Osteocyte (in vitro differentiated cells): ENCODE data around the gene ZNRD2. TPM values are rescaled to one million over a fixed set of nuclear protein-coding genes. Genes with fewer than 3 reads are reported as not detected.

Experiments used
- DNase-seq: peaks from one replicate; pipeline ENCODE4 v3.0.0; 2021; ENCODE audit warnings: mixed read lengths; ENCODE audit not compliant: unreplicated experiment; ENCODE audit errors: extremely low spot score
- H3K27ac Mint-ChIP-seq: one replicate; pipeline ENCODE4 v1.8.0; 2021; ENCODE audit warnings: mild to moderate bottlenecking, mixed read lengths; ENCODE audit not compliant: unreplicated experiment
- H3K27me3 Mint-ChIP-seq: one replicate; pipeline ENCODE4 v1.8.0; 2021; ENCODE audit warnings: mixed read lengths; ENCODE audit not compliant: unreplicated experiment
- H3K36me3 Mint-ChIP-seq: one replicate; pipeline ENCODE4 v1.8.0; 2021; ENCODE audit warnings: mixed read lengths; ENCODE audit not compliant: unreplicated experiment
- H3K4me1 Mint-ChIP-seq: one replicate; pipeline ENCODE4 v1.8.0; 2021; ENCODE audit warnings: mixed read lengths; ENCODE audit not compliant: unreplicated experiment
- H3K4me3 Mint-ChIP-seq: one replicate; pipeline ENCODE4 v1.8.0; 2021; ENCODE audit warnings: mild to moderate bottlenecking, moderate library complexity, mixed read lengths; ENCODE audit not compliant: unreplicated experiment
- H3K9me3 Mint-ChIP-seq: one replicate; pipeline ENCODE4 v1.8.0; 2021; ENCODE audit warnings: mixed read lengths; ENCODE audit not compliant: unreplicated experiment
- CTCF ChIP-seq: fragments of 200-600 bp; sonication (generic); IDR thresholded peaks from 2 replicates; pipeline ENCODE4 v1.5.0; 2021; ENCODE audit warnings: antibody characterized with exemption, mild to moderate bottlenecking, moderate library complexity
- total RNA-seq: library from RNA; stranded (reverse); gene quantifications from 2 replicates; pipeline ENCODE4 v1.2.1, GENCODE V29; 2021

Gene ZNRD2
- total RNA-seq, 1 donor from 2014 or later = 31.3 TPM

- no peak for TF ChIP-seq CTCF
- Mint-ChIP-seq H3K36me3 (peaks cover 12% of the 10 kb centered on the region), H3K27ac (peak overlapping the region; percentile 62), H3K9me3 (no peaks in the 10 kb centered on the region), H3K4me3 (peak overlapping the region; percentile 89), H3K27me3 (no peaks in the 10 kb centered on the region), H3K4me1 (peaks cover 44% of the 10 kb centered on the region)
- no peak for DNase-seq
Measured at GRCh38 chr11:65613091-65613928, 43.0 kb downstream of the ZNRD2 start.

GRCh38 chr11:65615229-65615949 lies 45.1 kb downstream of the ZNRD2 start, which contains the start of gene PCNX3:
TSS of gene PCNX3 (plus strand) at chr11:65615776. CDS start at chr11:65616312, 536 bp downstream.
- Mint-ChIP-seq H3K27ac (peak within 1 kb of the TSS; percentile 94), H3K4me3 (peak within 1 kb of the TSS; percentile 89), H3K4me1 (peaks cover 33% of the 10 kb centered on the region), H3K27me3 (no peaks in the 10 kb centered on the region), H3K9me3 (no peaks in the 10 kb centered on the region), H3K36me3 (peaks cover 14% of the 10 kb centered on the region)
- no peak for TF ChIP-seq CTCF
- DNase-seq = peak; percentile 100

DNA sequence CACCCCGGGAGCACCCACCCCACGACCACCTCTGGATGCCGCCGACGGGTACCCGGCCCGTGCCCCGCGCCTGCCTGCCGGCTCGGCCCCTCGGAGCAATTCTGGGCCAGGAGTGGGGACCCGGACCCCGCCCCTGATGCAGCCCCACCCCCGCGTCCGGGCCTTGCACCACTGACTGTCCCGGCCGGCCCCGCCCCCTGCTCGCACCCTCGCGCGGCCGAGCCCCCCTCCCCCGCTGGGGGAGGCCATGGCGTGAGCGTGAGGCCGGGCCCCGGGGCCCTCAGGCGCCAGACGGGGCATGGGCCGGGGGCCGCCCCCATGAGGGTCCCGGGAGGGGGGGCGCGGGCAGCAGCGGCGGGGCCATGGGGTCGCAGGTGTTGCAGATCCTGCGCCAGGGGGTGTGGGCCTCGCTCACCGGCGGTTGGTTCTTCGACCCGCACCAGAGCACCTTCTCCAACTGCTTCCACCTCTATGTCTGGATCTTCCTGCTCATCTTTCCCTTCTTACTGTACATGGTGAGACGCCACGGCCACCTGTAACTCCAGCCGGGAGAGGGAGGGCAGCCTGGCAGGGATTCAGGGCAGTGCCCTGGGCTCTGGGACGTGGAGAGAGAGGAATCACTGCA lies 45.8 kb downstream of the ZNRD2 start:
- no peaks in the 10 kb centered on the region for H3K9me3 Mint-ChIP-seq
- peaks cover 26% of the 10 kb centered on the region for H3K4me1 Mint-ChIP-seq
- no peak for DNase-seq
- H3K27ac Mint-ChIP-seq = peak overlapping the region; percentile 94
- no peaks in the 10 kb centered on the region for H3K27me3 Mint-ChIP-seq
- H3K36me3 Mint-ChIP-seq = peaks cover 14% of the 10 kb centered on the region
- peak overlapping the region; percentile 89 for H3K4me3 Mint-ChIP-seq
- TF ChIP-seq CTCF = no peak

GRCh38 chr11:65616575-65617001 lies 46.3 kb downstream of the ZNRD2 start:
- Mint-ChIP-seq H3K27me3 (no peaks in the 10 kb centered on the region), H3K36me3 (peaks cover 15% of the 10 kb centered on the region), H3K9me3 (no peaks in the 10 kb centered on the region), H3K27ac (peak overlapping the region; percentile 75), H3K4me1 (peaks cover 22% of the 10 kb centered on the region), H3K4me3 (peak overlapping the region; percentile 84)
- DNase-seq = no peak
- TF ChIP-seq CTCF = no peak
